Cardiac muscle cell (in vitro differentiated cells and primary cell): Measurements from ENCODE around the gene HCRTR1. TPM values are rescaled to one million over a fixed set of nuclear protein-coding genes. Genes with fewer than 3 reads are reported as not detected.
A peak's percentile ranks its signal among the peaks of the same experiment; 100 is the strongest.

Source experiments
- DNase-seq, 2 donors: peaks; one replicate each; pipeline versions ENCODE4 v3.0.0 to v3.0.0-alpha.2; 2010 to 2017; ENCODE audit warnings: low read depth in 1 of 2, low spot score in 1 of 2
- H3K27ac ChIP-seq: fragments of 200-600 bp; sonication (generic); 2 replicates; pipeline ENCODE4 v1.5.1; 2016
- H3K27me3 ChIP-seq: fragments of 200-600 bp; sonication (generic); 2 replicates; pipeline ENCODE4 v1.6.0; 2016; ENCODE audit warnings: control low read depth
- H3K36me3 ChIP-seq: fragments of 200-600 bp; sonication (generic); 2 replicates; pipeline ENCODE4 v1.5.1; 2016; ENCODE audit warnings: control low read depth
- H3K4me1 ChIP-seq: fragments of 200-600 bp; sonication (generic); 2 replicates; pipeline ENCODE4 v1.8.1; 2017; ENCODE audit warnings: low read depth, mild to moderate bottlenecking, mixed run types
- H3K4me3 ChIP-seq: fragments of 200-600 bp; sonication (generic); 2 replicates; pipeline ENCODE4 v1.5.1; 2016; ENCODE audit warnings: mild to moderate bottlenecking
- H3K9me3 ChIP-seq: fragments of 200-600 bp; sonication (generic); 2 replicates; pipeline ENCODE4 v1.5.1; 2017; ENCODE audit warnings: low read depth, mild to moderate bottlenecking, control low read depth
- CTCF ChIP-seq: IDR thresholded peaks from 2 replicates; pipeline ENCODE4 v1.5.1; 2012; ENCODE audit warnings: low read depth, mild to moderate bottlenecking, low read length
- polyA plus RNA-seq: library from polyadenylated mRNA; unstranded; fragments of >200 nt; fragmentation: Nextera tagmentation; extraction: Ambion mirVana; gene quantifications from 2 replicates; pipeline ENCODE4 v1.2.1, GENCODE V29; 2016
- total RNA-seq: library from RNA; depleted of rRNA; stranded (reverse); fragments of >200 nt; gene quantifications from 2 replicates; pipeline ENCODE4 v1.2.3, GENCODE V29; 2016

The HCRTR1 gene
- total and polyA plus RNA-seq, 2 experiments from 2014 or later = not detected

- H3K27ac ChIP-seq = peak overlapping the region; percentile 91
- H3K4me3 ChIP-seq = no peak overlapping the region
- no peaks in the 10 kb centered on the region for H3K9me3 ChIP-seq
- H3K36me3 ChIP-seq = no peaks in the 10 kb centered on the region
- peaks cover 26% of the 10 kb centered on the region for H3K4me1 ChIP-seq
- no peak for DNase-seq
- TF ChIP-seq CTCF = no peak
- no peaks in the 10 kb centered on the region for H3K27me3 ChIP-seq
These were observed 58.3 kb downstream of the HCRTR1 start for GRCh38 chr1:31675756-31676155.

Other genes starting within 250 kb of the HCRTR1 start
- 250 and 642 TPM in 2 replicates for gene FABP3, start 244.6 kb upstream of the HCRTR1 start, total RNA-seq
- gene FABP3, start 244.6 kb upstream of the HCRTR1 start, polyA plus RNA-seq = 346 and 595 TPM in 2 replicates
- 6.7 and 8.1 TPM in 2 replicates for gene SERINC2, start 204.5 kb upstream of the HCRTR1 start, total RNA-seq
- 13.8 and 14.7 TPM in 2 replicates for gene SERINC2, start 204.5 kb upstream of the HCRTR1 start, polyA plus RNA-seq
- gene TINAGL1, start 41.2 kb upstream of the HCRTR1 start, total RNA-seq = 10.3 and 11.3 TPM in 2 replicates
- 4.4 and 9.1 TPM in 2 replicates for gene TINAGL1, start 41.2 kb upstream of the HCRTR1 start, polyA plus RNA-seq
- gene PEF1, start 27.2 kb downstream of the HCRTR1 start, total RNA-seq = 89.5 and 97.8 TPM in 2 replicates
- gene PEF1, start 27.2 kb downstream of the HCRTR1 start, polyA plus RNA-seq = 89.3 and 109 TPM in 2 replicates
- gene COL16A1, start 86.3 kb downstream of the HCRTR1 start, total RNA-seq = 75.8 and 120 TPM in 2 replicates
- gene COL16A1, start 86.3 kb downstream of the HCRTR1 start, polyA plus RNA-seq = 67.7 and 119 TPM in 2 replicates
- gene ADGRB2, start 146.7 kb downstream of the HCRTR1 start, total RNA-seq = 203 and 309 TPM in 2 replicates
- 95.0 and 109 TPM in 2 replicates for gene ADGRB2, start 146.7 kb downstream of the HCRTR1 start, polyA plus RNA-seq
- 1.4 and 7.3 TPM in 2 replicates for gene SPOCD1, start 198.3 kb downstream of the HCRTR1 start, total RNA-seq
- 1.4 and 2.1 TPM in 2 replicates for gene SPOCD1, start 198.3 kb downstream of the HCRTR1 start, polyA plus RNA-seq